GM21717 (cell line): Measurements from ENCODE around the gene PYM1.
A peak's percentile ranks its signal among the peaks of the same experiment; 100 is the strongest.
"Not testable (repeated sequence)": the region's sequence is repeated elsewhere in the genome, so short reads cannot be mapped to it uniquely, and the experiment has no call there.

ENCODE experiments used
- ATAC-seq: cut with Tn5 transposase; IDR thresholded peaks from one replicate; pipeline ENCODE4 v1.9.1; 2021; ENCODE audit warnings: mild to moderate bottlenecking, moderate library complexity; ENCODE audit not compliant: unreplicated experiment

Gene PYM1

GRCh38 chr12:55940065-55940732 lies 12.5 kb upstream of the PYM1 start:
- ATAC-seq, result peak; percentile 87

- ATAC-seq, result no peak
These were observed 11.3 kb upstream of the PYM1 start for GRCh38 chr12:55938826-55939501.

- no peak for ATAC-seq
These were observed 10.3 kb upstream of the PYM1 start for GRCh38 chr12:55937981-55938380.

- ATAC-seq, result no peak
These were observed 8.1 kb upstream of the PYM1 start for GRCh38 chr12:55935738-55936151.

DNA sequence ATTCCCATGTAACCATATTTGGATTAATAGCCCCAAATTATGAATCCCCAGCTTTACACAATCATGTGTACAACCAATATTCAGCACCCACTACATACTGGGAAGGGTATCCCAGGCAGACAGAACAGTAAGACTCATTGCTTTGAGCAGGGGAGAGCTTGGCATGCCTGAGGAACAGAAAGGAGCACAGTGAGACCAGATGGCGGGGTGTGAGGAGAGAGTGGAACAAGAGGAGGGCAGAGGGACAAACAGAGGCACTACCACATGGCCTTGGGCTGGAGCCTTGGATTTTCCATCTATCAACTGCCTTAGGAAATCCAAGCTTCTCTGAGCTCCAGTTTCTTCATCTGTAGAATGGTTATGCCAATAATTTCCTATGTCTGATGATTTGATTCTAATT lies 7.1 kb upstream of the PYM1 start:
- no peak for ATAC-seq

- no peak for ATAC-seq
These were observed 6.4 kb upstream of the PYM1 start for GRCh38 chr12:55933799-55934742.

- no peak for ATAC-seq
These were observed 5.6 kb upstream of the PYM1 start for GRCh38 chr12:55933169-55933798.

- ATAC-seq, result no peak
These were observed 4.8 kb upstream of the PYM1 start for GRCh38 chr12:55932551-55932910.

- no peak for ATAC-seq
These were observed 4.3 kb upstream of the PYM1 start for GRCh38 chr12:55931780-55932550.

DNA sequence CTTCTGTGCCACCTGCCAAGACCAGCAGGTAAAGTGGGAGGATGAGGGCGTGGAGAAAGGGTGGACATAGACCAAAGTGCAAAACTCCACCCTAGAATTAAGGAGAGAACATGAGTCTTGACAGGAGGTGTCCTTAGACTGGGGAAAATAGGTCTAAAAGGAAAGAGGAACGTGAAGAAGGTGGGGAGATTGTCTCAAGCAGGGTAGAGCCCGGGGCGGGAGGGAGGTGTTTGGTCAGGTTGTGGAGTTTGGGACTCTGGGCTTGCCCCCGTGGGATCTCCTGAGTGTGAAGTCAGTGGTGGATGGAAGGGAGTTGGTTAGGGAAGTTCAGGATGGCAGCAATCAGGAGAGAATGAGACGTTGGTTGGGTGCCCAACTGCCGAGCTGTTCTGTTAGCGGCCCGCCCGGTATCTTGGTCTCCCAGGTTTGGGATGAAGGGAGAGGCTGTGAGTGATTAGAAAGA lies 3.7 kb upstream of the PYM1 start:
- no peak for ATAC-seq

- ATAC-seq, result no peak
These were observed 3.1 kb upstream of the PYM1 start, which contains the start of gene DGKA for GRCh38 chr12:55930771-55931316. Gene DGKA, plus strand, starts transcription at chr12:55931162. Its CDS starts 5,342 bp downstream, at chr12:55936504.

DNA sequence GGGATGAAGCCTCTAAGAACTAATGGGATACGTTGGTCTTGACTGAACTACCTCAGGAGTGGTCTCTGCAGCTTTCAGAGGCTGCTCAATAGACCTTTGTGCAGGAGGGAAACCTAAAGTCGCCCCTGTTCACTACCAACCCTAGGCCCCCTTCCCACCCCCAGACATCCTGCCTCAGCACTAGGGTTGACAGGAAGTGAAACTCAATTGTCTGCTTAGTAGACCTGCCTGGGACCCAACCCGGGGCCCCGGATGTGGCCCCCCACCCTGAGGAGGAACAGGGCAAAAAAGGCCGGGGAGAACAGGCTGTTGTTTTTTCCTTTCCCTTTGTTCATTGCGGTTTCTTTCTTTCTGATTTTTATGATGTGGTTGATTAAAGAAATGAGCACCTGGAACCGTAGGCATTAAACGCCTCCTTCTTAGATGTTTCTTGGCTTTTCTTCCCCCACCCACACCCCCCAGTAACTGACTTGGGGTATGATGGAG lies 1.7 kb upstream of the PYM1 start:
- ATAC-seq, result no peak

DNA sequence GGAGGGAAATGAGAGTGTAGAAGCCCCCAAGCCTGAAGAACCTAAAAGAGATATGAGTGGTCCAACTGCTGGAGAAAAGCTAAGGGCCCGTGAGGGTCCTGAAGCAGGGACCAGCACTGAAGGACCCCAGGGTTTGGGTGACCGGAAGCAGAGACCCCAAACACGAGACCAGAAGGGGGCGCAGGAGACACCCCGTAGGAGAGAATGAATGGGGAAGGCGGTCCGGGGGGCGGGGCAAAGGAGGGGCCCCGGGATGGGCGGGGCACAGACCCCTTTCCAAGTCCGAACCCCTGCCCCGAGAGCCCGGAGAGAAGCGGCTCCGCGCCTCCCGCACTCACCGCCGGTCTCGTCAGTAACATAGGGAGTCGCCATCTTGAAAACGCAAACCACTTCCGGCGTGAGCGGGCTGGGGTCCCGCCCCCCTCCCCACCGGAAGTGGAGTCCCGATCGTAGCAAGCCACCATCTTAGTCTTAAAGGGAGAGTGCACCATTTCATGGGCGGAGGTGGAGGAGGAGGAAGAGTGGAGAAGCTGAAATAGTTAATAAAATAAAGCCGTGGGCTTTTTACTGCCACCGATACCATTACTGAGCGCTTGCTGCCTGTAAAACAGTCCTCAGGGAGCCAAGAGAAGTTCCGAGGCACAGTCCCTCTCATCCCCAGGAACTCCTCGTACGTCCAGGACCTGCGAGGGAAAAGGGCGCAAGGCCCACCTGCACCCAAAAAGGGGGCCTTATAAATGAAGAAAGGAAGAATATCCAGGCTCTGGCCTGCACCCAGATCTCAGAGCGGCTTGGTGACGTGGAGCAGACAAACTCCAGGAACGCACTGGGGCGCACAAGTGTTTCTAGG lies 731 bp downstream of the PYM1 start:
- ATAC-seq, result peak; percentile 40

DNA sequence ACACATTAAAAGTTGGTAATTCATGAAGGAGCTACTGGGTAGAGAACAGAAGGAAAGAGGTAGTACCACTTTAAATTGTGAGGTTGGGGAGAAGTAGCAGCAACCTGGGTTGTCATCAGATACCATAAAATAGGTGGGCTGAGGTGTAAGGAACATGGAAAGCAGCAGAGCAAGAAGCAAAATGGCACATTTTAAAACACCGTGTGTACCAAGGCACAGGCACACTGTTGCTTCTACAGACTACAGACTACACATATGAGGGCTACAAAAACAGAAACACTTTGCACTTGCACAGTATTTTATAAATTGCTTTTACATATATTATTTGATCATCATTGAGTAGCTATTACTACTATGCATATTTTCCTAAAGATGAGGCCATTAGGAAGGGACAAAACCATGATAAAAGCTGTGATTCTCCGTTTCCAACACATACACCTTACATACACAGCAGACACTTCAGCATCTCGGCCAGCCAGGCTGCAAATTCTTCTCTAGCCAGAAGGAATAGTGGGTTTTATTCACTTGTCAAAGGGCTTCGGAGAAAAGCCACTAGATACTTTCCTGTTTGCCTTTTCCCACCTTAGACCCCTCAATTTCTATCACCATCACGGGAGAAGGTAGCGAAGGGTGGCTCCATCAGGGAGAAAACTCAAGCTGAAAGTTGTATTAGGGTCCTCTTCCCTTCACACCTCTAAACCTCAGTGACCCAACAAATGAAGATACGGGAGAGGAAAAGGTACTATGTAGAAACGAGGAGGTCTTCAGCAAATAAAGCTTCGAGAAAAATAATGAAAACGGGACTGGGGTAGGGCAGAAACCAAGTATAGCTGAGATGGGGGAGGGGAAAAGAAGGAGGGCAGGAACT lies 1.6 kb downstream of the PYM1 start:
- no peak for ATAC-seq

GRCh38 chr12:55925371-55925770 lies 2.3 kb downstream of the PYM1 start:
- ATAC-seq, result no peak

DNA sequence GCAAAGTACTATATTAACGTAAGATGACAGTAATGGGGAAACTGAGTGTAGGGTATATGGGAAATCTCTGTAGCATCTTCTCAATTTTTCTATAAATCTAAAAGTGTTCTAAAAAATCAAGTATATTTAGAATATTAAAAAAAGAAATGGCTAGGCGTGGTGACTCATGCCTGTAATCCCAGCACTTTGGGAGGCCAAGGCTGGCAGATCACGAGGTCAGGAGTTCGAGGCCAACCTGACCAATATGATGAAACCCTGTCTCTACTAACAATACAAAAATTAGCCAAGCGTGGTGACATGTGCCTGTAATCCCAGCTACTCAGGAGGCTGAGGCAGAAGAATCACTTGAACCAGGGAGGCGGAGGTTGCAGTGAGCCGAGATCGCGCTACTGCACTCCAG lies 4.0 kb downstream of the PYM1 start:
- ATAC-seq, result not testable (repeated sequence)

DNA sequence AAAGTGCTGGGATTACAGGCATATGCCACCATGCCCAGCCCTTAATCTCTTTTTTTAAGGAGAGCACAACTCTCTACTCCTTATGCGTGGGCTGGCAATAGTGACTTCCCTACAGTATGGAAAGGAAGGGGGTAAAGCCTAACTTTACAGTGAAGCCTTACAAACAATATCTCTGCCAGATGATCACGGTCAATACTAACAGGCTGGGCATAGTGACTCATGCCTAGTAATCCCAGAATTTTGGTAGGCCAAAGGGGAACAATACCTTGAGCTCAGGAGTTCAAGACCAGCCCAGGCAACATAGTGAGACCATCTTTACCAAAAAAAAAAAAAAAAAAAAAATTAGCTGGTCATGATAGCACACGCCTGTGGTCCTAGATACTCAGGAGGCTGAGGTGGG lies 5.6 kb downstream of the PYM1 start:
- no peak for ATAC-seq

- ATAC-seq, result not testable (repeated sequence)
These were observed 8.7 kb downstream of the PYM1 start for GRCh38 chr12:55919032-55919431.
